IPS DF 4.7 (cell line): ENCODE results near the gene ZC3H8.
"Not testable (repeated sequence)": the region's sequence is repeated elsewhere in the genome, so short reads cannot be mapped to it uniquely, and the experiment has no call there.

Experiments
- DNase-seq: peaks from one replicate; pipeline ENCODE4 v3.0.0-alpha.2; 2013; ENCODE audit warnings: low spot score; ENCODE audit errors: extremely low read depth

ZC3H8 gene

GRCh38 chr2:112259509-112260294, 4.9 kb upstream of the ZC3H8 start:
- DNase-seq, result peak; percentile 58

DNA sequence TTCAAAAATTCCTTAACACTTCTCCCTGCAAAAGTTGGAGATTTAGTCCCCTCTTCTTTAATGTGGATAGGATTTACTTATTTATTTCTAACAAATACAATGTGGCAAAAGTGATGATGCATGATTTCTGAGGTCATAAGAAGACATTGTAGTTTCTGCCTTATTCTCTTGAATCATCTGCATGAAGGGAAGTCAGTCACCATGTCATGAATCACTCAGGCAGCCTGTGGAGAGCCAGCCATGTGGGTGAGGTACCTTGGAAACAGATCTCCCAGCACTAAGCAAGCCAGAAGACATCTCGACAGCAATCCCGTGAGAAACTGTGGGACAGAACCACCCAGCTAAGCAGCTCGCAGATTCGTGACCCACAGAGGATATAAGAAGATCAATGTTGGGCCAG, 2.7 kb upstream of the ZC3H8 start:
- no peak for DNase-seq

DNA sequence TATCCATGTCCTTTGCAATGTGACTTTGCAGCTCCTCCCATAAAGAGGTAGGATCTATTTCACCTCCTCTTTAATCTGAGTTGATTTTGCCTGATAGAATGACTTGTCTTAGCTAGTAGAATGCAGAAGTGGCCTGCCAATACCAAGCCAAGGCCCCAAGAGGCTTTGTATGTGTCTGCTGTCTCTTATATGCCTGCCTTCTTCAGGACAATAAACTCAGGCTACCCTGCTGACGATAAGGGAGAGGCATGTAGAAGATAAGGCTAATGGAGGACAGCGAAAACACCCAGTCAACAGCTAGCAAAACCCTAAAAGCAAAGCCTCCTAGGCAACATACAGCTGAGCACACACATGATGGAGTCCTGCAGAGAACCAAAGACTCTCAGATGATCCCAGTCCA, 1.8 kb upstream of the ZC3H8 start:
- DNase-seq, result no peak

GRCh38 chr2:112255875-112256274, 1.0 kb upstream of the ZC3H8 start:
- no peak for DNase-seq

DNA sequence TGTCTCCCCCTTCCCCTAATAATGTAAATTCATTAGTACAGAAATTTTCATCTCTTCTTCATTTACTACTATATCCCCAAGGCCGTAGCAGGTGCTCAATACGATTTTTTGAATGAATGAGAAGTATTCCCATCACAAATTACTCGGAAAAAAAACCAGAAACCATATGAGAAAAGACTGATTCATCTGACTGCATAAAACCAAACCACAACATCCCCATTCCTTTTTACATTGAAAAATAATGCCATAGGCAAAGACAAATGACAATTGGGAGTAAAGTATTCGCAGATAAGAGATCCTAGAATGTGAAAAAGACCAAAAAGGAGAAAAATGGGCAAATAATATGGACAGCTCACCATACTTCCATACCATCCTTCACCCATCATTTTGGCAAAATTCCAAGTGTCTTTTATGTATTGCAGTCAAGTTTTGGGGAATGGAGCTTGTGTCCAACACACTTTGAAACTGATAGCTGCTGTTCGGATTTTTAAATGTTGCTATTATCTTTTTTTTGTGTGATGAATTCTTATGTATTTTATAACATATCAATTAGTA, 1.5 kb downstream of the ZC3H8 start:
- no peak for DNase-seq

- DNase-seq, result no peak
These were observed 3.6 kb downstream of the ZC3H8 start for GRCh38 chr2:112251271-112251670.

- DNase-seq, result no peak
These were observed 10.0 kb downstream of the ZC3H8 start for GRCh38 chr2:112244854-112245253.

GRCh38 chr2:112243233-112243632, 11.6 kb downstream of the ZC3H8 start:
- no peak for DNase-seq

- no peak for DNase-seq
These were observed 12.5 kb downstream of the ZC3H8 start for GRCh38 chr2:112242384-112242783.

- DNase-seq, result no peak
These were observed 15.0 kb downstream of the ZC3H8 start for GRCh38 chr2:112239862-112240261.

DNA sequence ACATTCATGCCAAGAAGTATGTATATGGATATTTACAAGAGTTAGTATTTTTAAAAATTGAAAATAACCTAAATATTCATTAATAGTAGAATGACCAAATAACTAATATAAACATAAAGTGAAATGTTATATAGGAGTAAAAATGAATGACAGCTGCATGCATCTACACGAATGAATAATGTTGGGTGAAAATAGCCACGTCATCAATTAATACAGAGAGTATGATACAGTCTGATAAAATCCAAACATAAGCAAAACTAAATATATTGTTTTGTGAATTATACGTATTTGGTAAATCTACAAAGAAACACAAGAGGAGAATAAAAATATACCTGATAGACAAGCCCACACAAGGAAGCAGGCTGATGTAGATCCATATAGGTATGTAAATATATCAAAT, 24.5 kb downstream of the ZC3H8 start:
- no peak for DNase-seq

GRCh38 chr2:112229348-112229747, 25.5 kb downstream of the ZC3H8 start:
- no peak for DNase-seq

DNA sequence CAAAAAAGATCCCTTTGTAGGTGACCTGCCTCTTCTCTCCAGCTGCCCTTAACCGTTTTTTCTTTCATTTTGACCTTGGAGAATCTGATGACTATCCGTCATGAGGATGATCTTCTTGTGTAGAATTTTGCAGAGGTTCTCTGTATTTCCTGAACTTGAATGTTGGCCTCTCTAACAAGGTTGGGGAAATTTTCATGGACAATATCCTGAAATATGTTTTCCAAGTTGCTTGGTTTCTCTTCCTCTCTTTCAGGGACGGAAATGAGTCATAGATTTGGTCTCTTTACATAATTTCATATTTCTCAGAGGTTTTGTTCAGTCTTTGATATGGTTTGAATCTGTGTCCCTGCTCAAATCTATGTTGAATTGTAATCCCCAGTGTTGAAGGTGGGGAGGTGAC, 34.0 kb downstream of the ZC3H8 start:
- no peak for DNase-seq

- DNase-seq, result no peak
These were observed 34.7 kb downstream of the ZC3H8 start for GRCh38 chr2:112220186-112220585.

DNA sequence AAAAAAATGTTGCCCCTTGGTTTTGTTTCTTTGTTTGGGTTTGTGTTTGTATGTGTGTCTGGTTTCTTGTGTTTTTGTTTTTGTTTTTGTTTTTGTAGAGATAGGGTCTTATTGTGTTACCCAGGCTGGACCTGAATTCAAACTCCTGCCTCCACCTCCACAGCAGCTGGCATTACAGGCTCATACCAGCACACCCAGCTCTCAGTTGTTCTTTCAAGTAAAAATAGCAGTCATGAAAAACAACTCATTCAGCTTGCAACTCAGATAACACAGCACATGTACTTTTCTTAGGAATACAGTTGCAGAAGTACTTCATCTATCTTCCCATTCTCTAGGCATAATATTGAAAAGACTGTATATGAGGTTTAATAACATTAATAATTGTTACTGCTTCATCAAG, 37.0 kb downstream of the ZC3H8 start:
- no peak for DNase-seq

DNA sequence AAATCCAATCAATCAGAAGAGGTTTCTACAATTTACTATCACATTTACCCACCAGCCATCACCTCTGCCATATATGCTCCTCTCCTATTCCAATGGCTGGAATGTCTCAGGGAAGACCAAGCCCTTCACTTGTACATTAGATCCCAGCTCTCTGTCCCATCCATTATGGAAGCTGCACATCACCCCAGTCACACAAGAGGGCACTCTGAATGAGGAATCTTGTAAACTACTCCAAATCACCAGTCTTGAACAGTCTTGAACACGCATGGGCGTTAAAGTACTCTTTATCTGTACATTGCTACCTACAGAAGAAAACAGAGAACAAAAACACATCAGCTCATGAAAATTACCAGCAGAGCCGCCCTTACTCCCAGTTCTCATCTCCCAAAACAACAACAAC, 38.7 kb downstream of the ZC3H8 start:
- no peak for DNase-seq

DNA sequence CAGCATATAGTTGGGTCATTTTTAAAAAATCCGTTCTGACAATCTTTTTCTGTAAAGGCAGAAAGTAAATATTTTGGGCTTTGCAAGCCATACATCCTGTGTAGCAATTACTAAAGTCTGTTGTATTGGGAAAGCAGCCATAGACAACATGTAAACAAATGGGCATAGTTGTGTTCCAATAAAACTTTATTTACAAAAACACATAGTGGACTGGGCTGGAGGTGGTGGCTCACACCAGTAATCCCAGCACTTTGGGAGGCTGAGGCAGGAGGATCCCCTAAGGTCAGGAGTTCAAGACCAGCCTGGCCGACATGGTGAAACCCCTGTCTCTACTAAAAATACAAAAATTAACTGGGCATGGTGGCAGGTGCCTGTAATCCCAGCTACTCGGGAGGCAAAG, 46.9 kb downstream of the ZC3H8 start:
- not testable (repeated sequence) for DNase-seq

DNA sequence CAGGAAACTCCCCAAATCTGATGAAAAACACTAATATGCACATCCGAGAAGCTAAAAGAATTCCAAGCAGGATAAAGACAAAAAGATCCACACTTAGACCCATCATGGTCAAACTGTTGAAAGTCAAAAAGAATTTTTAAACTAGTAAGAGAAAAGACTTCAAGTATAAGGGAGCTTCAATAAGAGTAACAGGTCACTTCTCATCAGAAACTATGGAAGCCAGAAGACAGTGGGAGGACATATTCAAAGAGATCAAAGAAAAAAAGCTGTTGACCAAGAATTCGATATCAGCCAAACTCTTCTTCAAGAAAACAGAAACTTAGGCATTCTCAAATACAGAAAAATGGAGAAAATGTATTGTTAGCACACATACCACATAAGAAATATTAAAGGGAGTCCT, 50.4 kb downstream of the ZC3H8 start:
- no peak for DNase-seq

- no peak for DNase-seq
These were observed 53.0 kb downstream of the ZC3H8 start for GRCh38 chr2:112201696-112202430.

GRCh38 chr2:112199188-112199587, 55.7 kb downstream of the ZC3H8 start:
- DNase-seq, result no peak

- DNase-seq, result no peak
These were observed 56.1 kb downstream of the ZC3H8 start for GRCh38 chr2:112198780-112199179.

GRCh38 chr2:112197868-112198267, 57.0 kb downstream of the ZC3H8 start:
- no peak for DNase-seq

- no peak for DNase-seq
These were observed 58.9 kb downstream of the ZC3H8 start for GRCh38 chr2:112195950-112196349.
